Measurements from ENCODE around the gene ZNF516.
"Not testable (repeated sequence)": the region's sequence is repeated elsewhere in the genome, so short reads cannot be mapped to it uniquely, and the experiment has no call there.

ZNF516 gene

DNA sequence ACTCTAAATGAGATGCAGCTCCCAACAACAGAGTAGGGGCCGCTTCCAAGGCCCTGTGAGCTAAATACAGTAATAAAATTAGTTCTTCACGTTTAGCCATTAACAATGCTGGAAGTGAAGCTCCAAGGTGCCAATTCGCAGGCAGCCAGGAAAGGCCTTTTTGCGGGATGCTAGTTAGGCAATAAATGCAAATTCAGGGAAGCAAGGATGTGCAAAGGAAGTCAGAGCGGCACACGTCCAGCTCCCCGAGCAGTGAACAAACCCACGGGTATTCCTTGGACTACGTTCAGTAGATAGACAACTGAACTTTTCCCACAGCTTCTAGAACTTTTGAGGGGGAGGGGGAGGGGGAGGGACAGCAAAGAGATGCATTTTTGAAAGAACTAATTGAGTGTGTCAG is 6.9 kb downstream of the ZNF516 start:
- no peak for DNase-seq

- no peak for DNase-seq
Measured at GRCh38 chr18:76487782-76488181, 7.3 kb downstream of the ZNF516 start.

DNA sequence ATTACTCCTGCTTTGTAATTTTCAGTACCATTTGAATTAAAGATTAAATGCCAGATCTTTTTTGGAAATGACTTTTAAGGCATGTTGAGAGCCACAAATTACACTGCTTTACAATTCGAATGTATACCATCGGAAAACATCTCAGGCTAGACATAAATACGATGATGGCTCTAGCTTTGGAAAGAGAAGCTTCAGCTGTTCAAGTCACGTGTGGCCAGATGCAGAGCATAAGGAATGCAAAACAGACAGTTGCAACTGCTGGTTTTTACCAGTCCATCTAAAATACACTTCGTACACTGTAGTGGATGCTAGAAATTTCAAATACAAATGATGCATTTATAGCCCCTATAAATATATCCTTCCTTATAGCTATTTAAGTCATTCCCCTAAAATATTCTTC is 8.0 kb downstream of the ZNF516 start:
- DNase-seq, result no peak

DNA sequence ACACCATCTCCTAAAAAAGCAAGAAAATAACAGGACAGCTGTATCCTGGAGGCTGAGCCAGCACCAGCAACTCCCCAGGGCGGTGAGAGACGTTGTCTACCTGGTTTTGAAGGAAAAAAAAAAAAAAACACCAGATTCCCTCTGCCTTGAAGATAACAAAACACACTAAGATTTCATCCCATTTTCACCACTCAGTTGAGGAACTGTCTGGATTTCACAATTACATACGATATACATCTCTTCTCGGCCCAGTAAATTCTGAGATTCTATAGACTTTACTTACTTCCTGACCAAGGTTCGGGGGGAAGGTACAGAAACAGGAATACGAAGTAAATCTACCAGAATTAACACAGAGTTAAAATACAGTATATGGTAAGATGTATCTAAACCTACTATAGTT is 8.5 kb downstream of the ZNF516 start:
- DNase-seq, result no peak

DNA sequence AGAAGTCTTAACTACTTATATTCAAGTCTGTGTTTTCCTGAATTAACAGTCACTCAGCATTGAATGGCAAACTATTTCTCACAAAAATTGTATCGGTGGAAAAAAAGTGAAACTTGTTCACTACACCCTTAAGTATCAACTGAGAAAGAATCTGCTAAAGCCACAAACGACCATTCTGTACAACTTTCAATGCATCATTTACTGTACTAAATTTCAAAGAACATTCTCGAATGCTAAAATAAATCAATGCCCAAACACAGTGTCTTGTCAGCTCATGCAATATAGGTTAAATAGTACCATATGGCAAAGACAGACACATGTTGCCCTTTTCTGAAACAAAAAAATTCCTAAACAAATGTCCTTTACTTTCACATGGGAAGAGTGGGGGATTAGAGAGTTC is 9.0 kb downstream of the ZNF516 start:
- no peak for DNase-seq

DNA sequence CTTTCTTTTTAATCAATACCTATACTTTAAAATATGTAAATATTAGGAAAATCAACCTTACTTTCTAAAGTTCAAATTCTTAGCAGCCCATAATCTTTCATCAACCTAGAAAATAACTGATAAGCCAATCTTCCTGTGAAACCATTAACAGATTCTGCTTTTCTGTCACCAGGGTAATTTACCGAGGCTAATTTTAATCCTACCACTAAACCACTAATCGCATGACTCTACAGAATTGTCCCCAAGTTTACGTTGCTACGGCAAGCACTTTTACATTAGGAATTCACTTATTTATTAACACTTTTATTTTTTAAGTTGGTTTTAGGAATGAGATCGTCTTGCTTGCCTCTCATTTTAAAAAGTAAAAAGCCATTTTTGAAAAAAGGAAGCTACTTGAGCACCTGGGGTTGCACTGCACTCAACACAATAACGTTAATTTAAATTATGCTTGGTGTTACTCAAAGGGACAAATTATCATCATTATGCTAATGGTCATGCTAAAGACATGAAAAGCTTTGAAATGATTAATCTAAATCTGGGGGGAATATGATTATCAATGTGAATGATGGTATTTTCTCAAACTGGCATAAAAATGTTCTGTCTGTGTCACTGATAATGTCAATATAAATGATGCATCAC is 10.2 kb downstream of the ZNF516 start:
- DNase-seq, result no peak

DNA sequence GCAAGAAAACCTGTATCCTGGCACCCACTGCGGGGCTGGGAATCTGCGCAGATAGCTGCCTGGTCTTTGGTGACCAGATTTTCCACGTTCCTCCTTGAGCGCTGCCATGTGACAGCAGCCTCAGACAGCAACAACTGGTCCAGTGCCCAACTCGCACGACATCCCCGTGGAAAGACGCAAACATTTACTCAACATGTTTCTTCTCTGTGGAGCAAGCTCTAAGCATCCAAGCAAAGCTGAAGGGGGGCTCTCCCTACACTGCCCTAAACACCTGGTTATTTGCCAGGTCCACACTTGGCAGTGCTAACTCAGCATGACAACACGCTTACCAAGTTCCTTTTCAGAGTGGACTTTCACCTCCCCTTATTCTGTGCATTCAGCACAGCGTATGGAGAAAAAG is 11.3 kb downstream of the ZNF516 start:
- DNase-seq, result no peak

DNA sequence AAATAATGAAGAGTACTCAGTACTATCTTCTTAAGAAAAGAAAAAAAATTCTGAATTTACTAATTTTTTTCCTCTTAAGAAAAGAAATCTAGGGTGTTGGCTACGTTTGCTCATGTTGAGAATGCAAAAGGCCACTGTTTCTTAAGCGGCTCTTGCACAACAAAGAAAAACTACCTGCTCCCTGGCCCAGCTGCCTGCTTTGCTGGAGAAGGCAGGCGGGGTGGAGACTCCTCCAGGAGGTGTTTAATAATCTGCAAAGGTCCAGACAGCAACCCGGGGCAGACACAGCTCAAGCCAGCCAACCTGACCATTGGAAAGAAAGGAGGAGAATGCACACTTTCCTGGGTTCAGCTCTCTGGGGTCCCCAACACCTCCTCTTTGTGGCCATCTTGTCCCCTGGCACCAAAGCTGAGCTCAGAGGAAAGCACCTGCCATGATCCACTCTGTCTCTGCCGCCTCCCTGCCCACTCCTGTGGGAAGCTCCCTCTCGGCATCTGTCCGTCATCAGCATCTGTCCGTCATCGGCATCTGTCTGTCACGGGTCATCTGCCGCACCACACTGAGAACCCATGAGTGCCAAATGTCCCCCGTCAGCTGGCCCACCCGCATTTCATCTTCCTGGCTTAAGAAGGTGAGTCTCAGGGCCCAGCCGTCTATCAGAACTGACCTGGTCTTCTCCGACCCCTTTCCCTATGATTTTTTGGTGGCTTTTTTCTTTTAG is 11.9 kb downstream of the ZNF516 start:
- no peak for DNase-seq

- DNase-seq, result no peak
Measured at GRCh38 chr18:76482267-76482666, 12.8 kb downstream of the ZNF516 start.

DNA sequence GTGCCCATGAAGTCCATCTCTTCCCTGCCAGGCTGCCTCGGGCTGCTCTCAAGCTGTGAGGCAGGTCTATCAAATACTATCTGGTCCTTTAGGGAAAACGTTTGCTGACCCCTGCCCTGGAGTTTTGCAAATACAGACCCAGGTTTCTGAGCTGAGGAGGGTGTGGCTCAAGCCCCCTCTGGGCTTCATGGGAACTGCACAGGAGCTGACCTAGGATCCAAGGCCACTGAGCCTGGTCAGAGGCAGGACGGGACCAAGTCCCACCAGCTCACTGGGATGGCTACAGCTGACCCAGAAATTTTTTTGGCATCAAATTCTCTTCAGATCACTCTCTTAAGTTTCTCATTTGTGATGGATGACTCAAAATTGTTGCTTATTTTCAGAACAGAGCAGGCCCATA is 14.1 kb downstream of the ZNF516 start:
- no peak for DNase-seq

DNA sequence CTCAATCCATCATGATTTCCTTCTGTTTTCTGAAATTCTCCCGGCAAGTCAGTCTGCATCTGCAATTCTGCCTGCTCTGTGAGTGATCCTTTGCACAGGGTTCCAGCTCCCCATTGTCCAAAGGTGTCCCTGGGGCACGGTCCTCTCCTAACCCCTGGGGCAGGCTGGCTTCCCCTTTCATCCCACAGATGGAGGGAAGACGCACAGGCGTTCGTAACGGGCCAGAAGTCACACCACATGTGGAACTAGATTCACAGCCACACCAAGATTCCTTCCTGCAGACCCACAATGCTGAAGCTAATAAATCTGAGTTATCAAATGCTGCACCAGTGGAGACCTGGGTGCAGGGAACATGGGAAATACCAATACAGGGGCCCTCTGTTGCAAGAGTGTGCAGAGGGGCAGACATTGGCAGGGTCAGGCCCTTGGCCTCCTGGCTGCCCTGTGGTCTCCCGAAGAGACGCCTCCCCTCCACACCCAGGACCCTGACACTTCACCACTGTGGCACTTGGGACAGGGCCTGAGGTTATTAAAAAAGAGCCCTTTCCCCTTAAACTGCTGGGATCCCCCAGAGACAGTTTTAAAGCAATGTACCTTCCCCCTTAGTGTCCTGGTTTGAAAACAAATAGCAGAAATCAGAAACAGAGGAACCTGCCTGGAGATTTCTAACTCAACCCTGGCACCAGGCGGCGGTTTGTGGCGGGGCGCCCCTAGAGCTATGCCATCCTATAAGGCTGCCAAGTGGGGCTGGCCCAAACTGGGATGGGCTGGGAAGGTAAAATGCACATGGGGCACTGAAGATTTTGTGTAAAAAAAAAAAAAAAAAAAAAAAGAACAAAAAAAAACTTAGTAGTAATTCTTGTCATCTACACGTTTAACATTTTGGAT is 15.4 kb downstream of the ZNF516 start:
- DNase-seq, result no peak

DNA sequence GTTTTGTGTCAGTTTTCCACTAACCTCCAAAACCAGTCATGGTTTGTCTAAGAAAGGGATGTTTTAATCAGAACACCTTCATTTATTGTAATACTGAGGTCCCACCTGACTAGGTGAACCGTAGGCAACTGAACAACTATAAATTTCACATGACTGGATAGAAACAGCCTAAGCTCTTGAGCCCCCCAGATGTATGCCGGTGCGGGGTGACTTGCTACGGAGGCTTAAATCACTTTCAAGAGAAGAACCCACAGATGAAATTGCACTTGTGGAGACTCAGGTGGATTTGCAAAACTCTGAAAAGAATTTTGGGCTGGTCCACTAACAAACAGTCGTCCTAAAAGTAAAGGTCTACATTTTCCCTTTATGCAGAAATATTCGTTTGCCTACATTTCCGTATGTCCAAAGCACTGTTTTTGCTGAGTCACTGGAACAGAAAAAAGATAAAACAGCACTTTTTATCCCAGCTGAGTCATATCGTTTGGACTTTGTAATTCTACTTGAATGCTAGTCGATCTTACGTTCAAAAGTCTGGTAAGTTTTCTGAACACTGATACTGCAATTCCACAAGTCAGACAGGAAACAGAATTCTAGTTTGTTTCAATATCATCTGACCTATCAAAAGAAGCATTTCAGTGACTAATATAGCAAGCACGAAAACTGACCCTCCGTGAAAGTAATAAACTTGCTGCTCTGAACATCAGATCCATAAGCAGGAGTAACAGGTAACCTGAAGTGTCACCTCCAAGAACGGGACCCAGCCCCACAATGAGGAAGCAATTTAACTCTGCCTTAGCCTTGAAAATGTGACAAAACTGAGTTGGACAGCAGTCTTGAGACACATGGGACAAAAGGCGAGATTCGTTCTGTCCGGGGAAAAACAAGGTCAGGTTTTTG is 18.1 kb downstream of the ZNF516 start:
- no peak for DNase-seq

DNA sequence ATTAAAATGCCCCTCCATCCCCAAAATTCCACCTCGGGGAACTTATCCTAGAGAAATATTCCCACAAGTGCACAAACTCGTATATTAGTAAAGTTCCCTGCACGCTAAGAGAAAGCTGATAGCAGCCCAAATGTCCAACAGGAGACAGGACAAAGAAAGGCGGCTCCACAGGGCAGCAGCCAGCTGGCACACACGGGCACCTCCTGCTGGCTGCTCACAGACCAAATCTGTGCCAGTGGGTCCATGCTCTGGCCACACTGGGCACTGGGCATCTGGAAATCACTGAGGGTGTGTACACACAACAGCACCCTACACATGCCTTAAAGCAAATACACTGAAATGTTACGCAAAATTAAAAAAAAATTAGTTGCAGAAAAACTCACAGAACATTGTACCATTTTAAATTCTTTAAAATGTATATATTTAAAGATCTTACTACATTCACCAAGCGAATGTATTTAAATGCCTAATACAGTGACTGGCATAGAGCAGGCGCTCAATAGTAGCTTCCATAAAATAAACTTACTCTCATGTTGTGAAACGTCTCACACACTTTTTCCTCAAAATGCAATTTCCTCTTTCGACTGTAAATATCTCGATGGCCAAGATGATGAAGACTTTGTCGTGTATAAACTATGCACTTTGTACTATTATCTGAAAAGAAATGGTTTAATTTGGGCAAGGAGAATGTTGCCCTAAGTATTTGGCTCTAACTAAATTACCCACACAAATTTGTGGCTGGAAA is 19.4 kb downstream of the ZNF516 start:
- no peak for DNase-seq

DNA sequence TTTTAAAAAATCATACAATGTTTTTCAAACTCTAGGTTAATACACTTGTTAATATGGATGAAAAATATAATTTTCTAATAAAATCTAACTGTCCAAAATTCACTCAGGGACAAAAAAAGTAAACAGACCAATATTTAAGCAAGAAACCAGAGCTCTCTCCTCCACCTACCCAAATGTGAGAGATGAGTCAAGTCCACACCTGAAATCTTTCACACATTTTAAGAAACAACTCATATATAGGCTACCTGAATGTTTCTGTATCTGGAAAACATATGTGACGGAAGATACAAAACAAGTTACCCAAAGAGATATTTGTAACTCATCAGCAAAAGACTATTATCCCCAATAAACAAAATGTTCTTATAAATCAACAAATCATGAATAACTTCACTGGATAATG is 20.2 kb downstream of the ZNF516 start:
- DNase-seq, result no peak

DNA sequence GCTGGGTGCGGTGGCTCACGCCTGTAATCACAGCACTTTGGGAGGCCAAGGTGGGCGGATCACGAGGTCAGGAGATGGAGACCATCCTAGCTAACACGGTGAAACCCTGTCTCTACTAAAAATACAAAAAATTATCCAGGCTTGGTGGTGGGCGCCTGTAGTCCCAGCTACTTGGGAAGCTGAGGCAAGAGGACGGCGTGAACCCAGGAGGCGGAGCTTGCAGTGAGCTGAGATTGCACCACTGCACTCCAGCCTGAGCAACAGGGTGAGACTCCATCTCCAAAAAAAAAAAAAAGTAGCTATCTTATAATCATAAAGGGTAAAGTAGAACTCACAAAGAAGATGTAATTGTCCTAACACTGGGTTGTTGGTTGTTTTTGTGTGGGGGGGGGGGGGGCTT is 21.5 kb downstream of the ZNF516 start:
- DNase-seq, result not testable (repeated sequence)

GRCh38 chr18:76472829-76473228 is 22.2 kb downstream of the ZNF516 start:
- no peak for DNase-seq

DNA sequence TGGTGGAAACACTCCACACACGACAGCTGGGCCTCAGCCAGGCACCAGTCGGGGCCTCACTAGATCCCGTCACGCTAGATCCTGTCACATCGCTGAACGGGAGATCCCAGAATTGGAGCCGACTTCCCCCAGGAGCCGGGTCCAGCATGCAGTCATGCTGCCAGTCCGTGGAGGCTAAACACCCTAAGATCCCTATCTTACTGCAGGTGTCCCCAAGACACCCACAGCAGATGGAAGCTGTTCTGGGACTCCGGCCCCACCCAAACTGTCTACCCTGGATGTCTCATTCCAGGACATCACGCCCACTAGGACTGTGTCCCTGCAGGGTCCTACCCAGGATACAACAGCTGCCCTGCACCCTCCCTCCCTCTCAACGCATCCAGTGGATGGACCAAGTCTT is 23.4 kb downstream of the ZNF516 start:
- no peak for DNase-seq

GRCh38 chr18:76468345-76469304 is 26.4 kb downstream of the ZNF516 start:
- DNase-seq, result no peak

DNA sequence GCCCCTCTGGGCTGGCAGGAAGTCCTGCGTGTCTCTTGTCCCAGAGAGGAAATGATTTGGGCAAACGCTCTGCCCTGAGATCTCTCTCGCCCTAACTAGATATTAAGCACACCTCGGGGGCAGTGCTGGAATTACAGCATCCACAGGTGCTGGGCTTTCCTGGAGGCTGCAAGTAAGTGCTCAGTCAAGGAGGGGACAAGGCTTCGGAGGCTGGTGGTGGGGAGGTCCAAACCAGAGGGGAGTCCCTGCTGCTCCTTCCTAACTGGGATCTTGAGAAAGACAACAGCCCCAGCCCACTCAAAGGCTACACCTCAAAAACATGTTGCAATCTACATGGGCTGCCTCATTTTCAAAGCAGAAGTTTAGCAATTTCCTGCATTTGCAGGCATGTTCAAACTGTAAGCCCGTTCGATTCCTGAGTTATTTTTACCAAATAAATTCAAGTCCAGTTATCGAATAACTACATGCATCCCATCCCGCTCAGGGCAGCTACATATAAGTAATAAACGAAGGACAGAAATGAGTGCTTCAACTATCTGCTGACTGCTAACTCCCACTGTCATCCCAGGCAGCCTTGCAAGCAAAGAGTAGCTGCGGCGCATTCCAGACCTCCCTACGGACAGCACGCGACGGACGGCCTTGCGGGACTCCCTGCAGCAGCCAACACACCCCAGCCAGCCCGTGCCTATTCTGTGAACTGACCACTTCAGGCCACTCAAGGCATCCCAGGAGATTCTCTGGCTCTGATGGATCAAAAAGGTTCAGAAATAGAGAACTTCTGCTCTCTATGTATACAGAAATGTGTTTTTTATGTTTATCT is 27.5 kb downstream of the ZNF516 start:
- no peak for DNase-seq

GRCh38 chr18:76466410-76466991 is 28.5 kb downstream of the ZNF516 start:
- DNase-seq, result no peak
